GM21737 (cell line): Measurements from ENCODE around the gene KLHL22.
"Not testable (repeated sequence)": the region's sequence is repeated elsewhere in the genome, so short reads cannot be mapped to it uniquely, and the experiment has no call there.

ENCODE experiments used
- ATAC-seq: cut with Tn5 transposase; IDR thresholded peaks from one replicate; pipeline ENCODE4 v1.9.1; 2021; ENCODE audit warnings: mild to moderate bottlenecking, moderate library complexity; ENCODE audit not compliant: unreplicated experiment

The KLHL22 gene

DNA sequence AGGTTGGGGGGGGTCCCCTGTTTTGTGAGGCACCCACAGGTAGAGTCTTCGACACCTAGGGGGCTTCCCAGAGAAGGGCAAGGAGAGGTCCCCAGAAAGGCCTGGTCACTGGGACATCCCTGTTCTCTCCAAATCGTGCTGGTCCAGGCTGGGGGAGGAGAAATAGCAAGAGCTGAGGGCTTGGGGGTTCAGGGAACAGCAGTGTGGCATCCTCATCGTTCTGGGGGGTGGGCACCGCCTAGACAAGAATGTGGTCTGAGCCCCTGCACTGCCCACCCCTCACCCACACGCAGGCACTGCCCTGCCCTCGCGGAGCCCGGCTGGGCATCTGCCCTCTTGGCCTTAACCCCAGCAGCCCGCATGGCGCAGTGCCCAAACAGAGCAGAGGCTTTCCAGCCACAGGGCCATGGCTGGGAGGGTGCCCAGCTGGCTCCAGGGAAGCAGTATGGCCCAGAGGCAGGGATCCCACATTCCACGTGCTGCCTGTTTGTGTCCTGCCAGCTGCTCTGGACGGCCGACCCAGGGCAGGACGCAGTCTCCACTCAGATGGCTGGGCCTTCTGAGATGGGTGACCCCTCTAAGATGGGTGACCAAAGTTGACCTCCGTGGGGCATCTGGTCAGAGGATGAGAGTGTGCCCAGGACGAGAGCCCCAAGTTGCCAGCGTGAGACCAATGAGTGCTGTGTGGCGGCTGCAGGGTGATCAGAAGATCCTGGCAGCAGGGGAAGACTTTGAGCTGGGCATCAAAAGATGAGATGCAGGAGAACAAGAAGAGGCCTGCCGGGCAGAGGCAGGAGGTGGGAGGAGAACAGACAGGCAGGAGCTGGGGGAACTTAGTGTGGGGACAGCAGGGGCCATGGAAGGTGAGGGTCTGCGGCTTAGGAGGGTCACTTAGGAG lies 72.3 kb downstream of the KLHL22 start:
- no peak for ATAC-seq

DNA sequence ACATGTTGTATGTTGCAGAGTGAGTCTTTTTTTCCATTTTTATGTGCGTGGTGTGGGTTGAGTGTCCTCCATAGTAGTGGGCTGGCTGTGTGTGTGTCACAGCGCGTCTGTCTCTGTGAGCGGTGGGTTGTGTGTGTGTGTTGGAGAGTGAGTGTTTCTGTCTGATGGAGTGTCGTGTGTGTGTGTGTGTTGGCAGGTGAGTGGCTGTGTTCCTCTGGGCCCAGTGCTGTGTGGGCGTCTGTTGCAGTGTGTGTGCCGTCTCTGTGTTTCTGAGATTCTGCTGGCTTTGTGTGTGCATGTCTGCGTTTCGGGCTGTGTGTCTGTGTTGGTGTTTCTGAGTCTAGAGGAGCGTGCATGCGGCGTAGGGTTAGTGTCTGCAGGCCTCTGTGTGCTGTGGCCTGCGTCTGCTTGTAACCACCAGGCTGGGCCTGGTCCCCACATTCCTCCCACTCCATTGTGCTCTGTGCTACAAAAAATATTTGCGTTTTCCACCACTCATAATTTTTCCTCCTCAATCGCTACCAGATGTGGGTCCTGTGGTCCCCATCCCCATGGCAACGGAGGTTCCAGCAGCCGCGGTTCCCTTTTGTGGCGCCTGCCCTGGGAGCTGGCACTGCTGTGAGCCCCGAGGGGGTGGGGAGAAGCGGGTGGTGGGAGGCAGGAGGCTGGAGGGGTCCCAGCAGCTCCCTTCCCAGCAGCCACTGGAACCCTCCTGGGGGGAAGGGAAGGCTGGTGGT lies 73.2 kb downstream of the KLHL22 start:
- ATAC-seq: no peak

DNA sequence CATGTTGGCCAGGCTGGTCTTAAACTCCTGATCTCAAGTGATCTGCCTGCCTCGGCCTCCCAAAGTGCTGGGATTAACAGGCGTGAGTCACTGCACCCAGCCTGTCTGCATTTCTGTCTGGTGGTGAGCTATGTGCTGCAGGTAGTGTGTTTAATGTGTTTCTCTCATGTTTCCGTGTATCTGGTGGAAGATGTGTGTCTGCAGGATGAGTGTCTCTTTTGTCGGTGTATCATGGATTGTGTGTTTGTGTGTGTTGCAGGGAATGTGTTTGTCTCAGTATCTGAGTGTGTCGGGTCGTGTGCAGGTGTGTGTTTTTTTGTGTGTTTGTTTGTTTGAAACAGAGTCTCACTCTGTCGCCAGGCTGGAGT lies 74.1 kb downstream of the KLHL22 start:
- no peak for ATAC-seq

DNA sequence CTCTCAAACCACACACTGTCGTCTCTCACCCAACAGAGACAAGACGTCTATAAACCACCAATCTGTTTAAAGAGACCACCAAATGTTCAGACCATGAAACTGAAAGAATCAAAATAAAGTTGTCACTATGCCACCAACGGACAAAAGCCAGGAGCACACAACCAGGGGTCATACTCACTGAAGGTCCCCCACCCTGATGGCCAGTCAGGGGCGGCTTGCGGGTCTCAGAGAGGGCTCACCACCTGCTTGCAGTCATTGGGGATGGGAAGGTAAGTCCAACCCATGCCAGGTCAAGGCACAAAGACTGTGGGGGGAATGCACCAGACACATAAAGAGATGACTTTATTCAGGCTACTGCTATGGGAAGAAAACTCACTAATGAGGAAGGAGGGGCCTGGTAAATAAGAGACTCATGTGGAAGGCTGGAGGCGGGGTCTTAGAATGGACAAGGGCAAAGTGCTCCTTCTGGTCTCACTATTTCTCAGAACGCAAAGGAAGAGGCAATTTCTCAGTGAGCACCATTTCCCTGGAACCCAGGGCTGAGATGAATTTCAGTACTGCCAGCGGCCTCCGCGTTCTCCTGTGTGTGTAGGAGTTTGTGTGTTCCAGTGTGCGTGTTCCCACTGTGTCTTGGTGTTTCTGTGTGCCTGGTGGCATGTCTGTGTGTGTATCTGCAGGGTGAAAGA lies 75.3 kb downstream of the KLHL22 start:
- no peak for ATAC-seq

DNA sequence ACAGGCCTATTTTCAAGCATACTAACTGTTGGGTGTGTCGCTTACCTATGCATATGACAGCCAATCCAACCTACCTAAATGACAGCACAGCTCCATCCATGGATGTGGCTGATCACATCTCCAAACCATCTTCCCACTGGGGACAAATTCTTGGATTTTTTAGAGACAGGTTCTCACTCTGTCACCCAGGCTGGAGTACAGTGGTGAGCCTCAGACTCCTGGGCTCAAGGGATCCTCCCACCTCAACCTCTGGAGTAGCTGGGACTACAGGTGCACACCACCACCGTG lies 76.0 kb downstream of the KLHL22 start:
- ATAC-seq: no peak

DNA sequence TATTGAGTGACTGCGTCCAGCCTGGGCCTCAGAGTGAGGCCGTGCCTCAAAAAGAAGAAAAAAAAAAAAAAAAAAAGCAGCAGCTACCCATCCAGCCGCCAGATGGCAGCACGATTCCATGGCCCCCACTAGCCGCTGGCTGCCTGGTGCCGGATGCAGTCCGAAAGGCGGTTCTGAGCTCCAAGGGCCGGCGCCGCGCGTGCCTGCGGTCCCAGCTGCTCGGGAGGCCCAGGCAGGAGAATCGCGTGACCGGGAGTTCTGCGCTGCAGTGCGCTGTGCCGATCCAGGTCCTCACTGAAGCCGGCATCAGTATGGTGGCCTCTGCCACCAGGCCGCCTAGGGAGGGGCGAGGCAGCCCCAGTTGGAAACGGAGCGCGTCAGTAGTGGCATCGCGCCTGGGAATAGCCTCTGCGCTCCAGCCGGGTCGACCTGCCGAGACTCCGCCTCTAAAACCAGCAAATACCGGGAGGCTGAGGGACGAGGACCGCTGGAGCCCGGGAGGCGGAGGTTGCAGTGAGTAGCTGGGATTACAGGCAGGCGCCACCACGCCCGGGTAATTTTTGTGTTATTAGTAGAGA lies 77.3 kb downstream of the KLHL22 start:
- no peak for ATAC-seq

DNA sequence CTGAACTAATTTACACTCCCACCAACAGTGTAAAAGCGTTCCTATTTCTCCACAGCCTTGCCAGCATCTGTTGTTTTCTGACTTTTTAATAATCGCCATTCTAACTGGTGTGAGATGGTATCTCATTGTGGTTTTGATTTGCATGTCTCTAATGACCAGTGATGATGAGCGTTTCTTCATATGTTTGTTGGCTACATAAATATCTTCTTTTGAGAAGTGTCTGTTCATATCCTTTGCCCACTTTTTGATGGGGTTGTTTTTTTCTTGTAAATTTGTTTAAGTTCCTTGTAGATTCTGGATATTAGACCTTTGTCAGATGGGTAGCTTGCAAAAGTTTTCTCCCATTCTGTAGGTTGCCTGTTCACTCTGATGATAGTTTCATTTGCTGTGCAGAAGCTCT lies 79.9 kb downstream of the KLHL22 start:
- ATAC-seq: not testable (repeated sequence)

DNA sequence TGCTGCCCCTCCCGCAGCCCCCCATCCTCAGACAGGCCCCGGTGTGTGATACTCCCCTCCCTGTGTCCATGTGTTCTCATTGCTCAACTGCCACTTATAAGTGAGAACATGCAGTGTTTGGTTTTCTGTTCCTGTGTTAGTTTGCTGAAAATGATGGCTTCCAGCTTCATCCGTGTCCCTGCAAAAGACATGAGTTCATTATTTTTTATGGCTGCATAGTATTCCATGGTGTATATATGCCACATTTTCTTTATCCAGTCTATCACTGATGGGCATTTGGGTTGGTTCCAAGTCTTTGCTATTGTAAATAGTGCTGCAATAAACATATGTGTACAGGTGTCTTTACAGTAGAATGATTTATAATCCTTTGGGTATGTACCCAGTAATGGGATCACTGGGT lies 80.4 kb downstream of the KLHL22 start:
- ATAC-seq: not testable (repeated sequence)

DNA sequence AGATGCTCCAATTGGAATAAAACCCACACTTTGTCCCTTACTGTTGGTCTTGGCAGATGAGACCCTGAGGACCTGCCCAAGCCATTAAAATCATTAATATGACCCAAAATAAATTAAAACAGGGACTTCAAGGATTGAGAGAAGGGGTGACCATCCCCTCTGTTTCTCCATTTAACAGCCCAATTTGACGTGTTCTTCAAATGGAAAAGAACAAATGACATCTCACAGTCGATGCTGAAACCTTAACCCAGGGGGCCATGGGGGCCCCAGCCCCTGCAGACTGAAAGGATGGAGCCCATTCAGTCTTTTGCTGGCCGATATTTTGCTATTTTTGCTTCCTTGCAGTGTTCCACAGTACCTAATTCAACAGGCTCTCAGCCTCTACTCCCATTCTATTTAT lies 81.1 kb downstream of the KLHL22 start:
- ATAC-seq: no peak

DNA sequence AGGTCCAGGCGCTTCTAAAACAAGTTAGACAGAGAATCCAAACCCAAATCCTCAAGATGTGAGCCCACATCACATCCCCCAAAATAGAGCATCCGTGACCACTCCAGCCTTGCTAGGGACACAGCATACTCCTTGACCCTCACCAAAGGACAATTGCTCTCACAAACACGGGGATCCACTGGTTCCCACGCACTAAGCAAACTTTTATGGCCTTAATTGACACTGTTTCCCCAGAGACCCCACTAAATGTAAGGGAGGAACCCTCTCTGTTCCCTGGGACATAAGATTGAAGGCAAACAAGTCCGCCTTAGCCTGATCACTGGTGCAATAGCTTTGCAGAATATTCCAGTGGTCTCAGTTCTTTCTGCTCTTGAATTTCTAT lies 81.5 kb downstream of the KLHL22 start:
- no peak for ATAC-seq

DNA sequence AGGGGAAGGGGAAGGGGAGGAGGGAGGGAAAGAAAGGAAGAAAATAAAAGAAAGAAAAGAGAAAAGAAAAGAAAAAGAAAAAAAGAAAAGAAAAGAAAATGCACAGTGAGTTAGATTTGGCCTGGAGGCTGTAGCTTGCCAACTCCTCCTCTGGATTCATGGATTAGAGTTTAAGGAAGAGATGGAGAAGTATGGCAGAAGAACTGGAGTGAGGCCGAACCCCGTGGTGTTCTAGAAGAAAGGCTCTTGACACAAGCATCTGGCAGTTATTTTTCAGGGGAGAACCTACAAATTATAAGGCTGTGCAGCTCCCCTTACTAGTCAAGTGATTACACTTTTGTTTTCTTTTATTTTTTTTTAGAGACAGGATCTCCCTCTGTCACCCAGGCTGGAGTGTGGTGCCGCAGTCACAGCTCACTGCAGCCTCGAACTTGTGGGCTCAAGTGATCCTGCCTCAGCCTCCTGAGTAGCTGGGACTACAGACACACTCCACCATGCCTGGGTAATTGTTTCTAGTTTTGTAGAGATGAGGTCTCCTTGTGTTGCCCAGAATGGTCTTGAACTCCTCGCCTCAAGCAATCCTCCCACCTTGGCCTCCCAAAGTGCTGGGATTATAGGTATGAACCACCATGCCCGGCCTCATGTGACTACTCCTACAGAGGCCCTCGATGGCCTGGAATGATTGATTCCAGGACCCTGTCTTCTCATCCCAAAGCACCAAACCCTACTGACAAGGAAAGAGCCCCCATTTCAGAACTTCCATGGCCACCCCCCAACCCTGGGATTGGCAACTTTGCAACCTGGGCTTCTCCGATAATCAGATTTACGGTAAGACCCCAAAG lies 82.2 kb downstream of the KLHL22 start:
- no peak for ATAC-seq

DNA sequence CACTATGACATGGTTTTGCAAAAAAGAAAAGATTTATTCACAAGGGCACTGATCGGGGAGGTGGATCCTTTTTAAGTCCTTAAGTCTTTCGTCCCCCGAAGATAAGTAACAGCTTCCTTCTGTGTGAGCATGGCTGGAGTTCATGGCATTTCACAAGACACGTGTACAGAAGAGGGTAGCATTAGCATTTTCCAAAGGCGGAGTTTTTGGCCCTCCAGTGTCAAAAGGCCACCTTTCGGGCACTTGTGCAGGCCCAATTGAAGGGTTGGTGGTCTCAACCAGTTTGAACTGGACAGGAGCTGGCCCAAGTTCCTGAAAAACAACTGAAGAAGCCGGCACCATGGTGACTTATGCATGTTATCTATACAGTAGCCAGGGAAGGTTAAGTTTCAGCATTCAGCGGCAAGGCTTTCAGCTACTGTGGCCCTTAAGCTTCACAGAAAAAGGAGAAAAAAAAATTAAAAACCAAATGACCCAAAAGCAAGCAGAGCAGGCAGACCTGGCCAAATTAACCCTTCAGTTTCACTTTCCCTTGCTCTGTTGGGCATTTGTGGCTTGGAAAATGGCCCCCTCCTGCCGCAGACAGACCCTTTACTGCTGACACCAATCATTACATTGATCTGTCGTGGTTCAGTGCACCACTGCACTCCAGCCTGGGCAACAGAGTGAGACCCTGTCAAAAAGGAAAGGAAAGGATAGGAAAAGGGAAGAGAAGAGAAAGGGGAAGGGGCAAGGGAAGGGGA lies 83.0 kb downstream of the KLHL22 start:
- no peak for ATAC-seq

DNA sequence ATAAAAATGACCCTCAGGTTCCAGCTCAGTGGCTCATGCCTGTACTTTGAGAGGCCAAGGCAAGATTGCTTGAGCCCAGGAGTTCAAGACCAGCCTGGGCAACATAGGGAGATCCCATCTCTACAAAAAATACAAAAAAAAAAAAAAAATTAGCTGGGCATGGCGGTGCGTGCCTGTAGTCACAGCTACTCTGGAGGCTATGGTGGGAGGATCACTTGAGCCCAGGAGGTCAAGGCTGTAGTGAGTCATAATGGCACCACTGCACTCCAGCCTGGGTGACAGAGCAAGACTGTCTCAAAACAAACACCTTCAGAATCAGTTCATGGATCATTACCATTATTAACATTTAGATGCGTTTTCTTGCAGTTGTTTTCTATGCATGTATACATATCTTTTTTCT lies 86.2 kb downstream of the KLHL22 start:
- not testable (repeated sequence) for ATAC-seq

DNA sequence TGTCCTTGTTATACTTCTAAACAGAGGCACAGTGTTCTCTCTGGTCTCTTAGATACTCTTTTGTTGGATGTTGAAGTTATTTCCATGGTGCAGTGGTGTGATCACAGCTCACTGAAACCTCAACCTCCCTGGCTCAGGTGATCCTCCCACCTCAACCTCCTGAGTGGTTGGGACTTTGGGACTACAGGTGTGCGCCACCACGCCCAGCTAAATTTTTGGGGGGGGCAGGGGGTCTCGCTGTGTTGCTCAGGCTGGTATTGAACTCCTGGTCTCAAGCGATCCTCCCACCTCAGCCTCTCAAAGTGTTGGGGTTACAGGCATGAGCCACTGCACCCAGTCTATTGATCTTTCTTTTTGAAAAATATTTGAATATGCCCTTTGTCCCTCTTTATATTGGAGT lies 86.7 kb downstream of the KLHL22 start:
- no peak for ATAC-seq

DNA sequence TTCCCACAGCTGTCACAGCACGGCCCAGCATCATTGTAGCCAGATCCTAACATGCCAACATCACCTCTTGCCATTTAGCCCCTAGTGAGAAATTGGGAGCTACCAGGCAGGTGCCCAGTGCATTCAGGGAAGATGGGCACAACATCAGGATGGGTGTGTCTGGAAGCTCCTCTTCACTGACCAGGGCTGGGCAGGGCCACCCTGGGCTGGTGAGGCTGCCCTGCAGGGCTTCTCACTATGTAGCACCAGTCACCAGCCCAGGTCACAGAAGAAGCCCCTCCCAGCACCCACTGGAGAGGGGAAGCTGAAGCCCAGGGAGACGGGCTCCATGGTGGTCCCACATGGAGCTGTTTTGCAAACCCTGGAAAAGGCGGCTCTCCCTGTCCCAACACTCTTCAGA lies 87.8 kb downstream of the KLHL22 start:
- no peak for ATAC-seq

DNA sequence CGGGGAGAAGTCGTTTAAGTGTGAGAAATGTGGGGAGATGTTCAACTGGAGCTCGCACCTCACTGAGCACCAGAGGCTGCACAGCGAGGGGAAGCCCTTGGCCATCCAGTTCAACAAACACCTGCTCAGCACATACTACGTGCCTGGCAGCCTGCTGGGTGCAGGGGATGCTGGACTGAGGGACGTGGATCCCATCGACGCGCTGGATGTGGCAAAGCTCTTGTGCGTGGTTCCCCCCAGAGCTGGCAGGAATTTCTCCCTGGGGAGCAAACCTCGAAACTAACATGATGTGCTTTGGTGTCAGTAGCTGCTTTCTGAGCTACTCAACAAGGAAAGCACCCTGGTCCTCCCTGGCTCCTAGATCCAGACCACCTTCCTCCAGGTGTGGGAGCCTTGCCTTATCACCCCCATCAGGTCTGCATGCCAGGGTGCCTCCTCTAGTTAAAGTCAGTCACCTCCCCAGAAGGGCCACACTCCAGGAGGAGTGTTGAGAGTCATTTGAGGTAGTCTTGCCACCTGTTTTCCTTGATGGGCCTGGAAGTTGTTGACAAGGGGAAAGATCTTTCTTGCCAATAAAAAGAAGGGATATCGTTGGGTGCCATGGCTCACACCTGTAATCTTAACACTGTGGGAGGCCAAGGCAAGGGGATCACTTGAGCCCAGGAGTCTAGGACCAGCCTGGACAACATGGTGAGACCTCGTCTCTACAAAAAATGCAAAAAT lies 88.7 kb downstream of the KLHL22 start:
- no peak for ATAC-seq

DNA sequence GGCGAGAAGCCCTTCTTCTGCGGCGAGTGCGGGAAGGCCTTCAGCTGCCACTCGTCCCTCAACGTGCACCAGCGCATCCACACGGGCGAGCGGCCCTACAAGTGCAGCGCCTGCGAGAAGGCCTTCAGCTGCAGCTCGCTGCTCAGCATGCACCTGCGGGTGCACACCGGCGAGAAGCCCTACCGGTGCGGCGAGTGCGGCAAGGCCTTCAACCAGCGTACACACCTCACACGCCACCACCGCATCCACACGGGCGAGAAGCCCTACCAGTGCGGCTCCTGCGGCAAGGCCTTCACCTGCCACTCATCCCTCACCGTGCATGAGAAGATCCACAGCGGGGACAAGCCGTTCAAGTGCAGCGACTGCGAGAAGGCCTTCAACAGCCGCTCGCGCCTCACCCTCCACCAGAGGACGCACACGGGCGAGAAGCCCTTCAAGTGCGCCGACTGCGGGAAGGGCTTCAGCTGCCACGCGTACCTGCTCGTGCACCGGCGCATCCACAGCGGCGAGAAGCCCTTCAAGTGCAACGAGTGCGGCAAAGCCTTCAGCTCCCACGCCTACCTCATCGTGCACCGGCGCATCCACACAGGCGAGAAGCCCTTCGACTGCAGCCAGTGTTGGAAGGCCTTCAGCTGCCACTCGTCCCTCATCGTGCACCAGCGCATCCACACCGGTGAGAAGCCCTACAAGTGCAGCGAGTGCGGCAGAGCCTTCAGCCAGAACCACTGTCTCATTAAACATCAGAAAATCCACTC lies 89.5 kb downstream of the KLHL22 start:
- ATAC-seq: no peak

DNA sequence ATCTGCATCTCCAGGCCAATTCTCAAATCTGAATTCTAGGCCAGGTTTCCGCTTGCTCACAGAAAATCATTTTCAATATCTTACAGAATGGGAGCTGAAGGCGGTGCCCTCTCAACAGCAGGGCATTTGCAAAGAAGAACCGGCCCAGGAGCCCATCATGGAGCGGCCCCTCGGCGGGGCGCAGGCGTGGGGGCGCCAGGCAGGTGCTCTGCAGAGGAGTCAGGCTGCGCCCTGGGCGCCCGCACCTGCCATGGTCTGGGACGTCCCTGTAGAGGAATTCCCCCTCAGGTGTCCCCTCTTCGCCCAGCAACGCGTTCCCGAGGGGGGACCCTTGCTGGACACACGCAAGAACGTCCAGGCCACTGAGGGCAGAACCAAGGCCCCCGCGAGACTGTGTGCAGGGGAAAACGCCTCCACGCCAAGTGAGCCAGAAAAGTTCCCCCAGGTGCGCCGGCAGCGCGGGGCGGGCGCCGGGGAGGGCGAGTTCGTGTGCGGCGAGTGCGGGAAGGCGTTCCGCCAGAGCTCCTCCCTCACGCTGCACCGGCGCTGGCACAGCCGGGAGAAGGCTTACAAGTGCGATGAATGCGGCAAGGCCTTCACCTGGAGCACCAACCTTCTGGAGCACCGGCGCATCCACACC lies 90.2 kb downstream of the KLHL22 start:
- no peak for ATAC-seq
